Activated CD4-positive, alpha-beta T cell treated with anti-CD3 and anti-CD28 coated beads for 36 hours (primary cell): ENCODE data around the gene TMEM89. TPM values are rescaled to one million over a fixed set of nuclear protein-coding genes. Genes with fewer than 3 reads are reported as not detected.

Source experiments
- ATAC-seq: fragments of 200-7000 bp; cut with Tn5 transposase; one replicate; pipeline ENCODE4 v1.10.0; 2021; ENCODE audit warnings: mild to moderate bottlenecking, moderate library complexity
- CTCF ChIA-PET: fragments of 350-600 bp; sonication (Branson Sonifier 250); formaldehyde crosslinking; loops from one replicate; lab custom pipeline; 2021; ENCODE audit warnings: antibody characterized with exemption; lab: Charles Lee
- POLR2A ChIA-PET: fragments of 350-600 bp; sonication (Branson Sonifier 250); formaldehyde crosslinking; loops from one replicate; lab custom pipeline; 2021; ENCODE audit warnings: antibody characterized with exemption, inconsistent platforms; lab: Charles Lee
- DNase-seq: peaks from one replicate; pipeline ENCODE4 v3.0.0-alpha.2; 2020
- H3K27ac Mint-ChIP-seq: one replicate; pipeline ENCODE4 v1.8.0; 2021; ENCODE audit warnings: mixed read lengths
- H3K27me3 Mint-ChIP-seq: one replicate; pipeline ENCODE4 v1.8.0; 2021; ENCODE audit warnings: mixed read lengths
- H3K36me3 Mint-ChIP-seq: one replicate; pipeline ENCODE4 v1.8.0; 2021; ENCODE audit warnings: low read depth, mixed read lengths
- H3K4me1 Mint-ChIP-seq: one replicate; pipeline ENCODE4 v1.8.0; 2021; ENCODE audit warnings: mixed read lengths
- H3K4me3 Mint-ChIP-seq: one replicate; pipeline ENCODE4 v1.8.0; 2021; ENCODE audit warnings: mild to moderate bottlenecking, moderate library complexity, mixed read lengths
- H3K9me3 Mint-ChIP-seq: one replicate; pipeline ENCODE4 v1.8.0; 2021; ENCODE audit warnings: low read depth, mixed read lengths
- intact Hi-C, 2 experiments: fragments of 100-400 bp; cut with DNase I in 1 of 2; cut with micrococcal nuclease in 1 of 2; formaldehyde crosslinking; loops; one replicate each; pipeline versions ENCODE4 v1.14.2 to v1.15.1; 2022 to 2024; cut with DNase I, micrococcal nuclease
- total RNA-seq, 2 experiments: library from RNA; stranded (reverse); gene quantifications; one replicate each; pipeline ENCODE4 v1.2.3, GENCODE V29; 2021

The TMEM89 gene
- total RNA-seq, 2 experiments from 2014 or later: 0.30 TPM; not detected in 1

DNA sequence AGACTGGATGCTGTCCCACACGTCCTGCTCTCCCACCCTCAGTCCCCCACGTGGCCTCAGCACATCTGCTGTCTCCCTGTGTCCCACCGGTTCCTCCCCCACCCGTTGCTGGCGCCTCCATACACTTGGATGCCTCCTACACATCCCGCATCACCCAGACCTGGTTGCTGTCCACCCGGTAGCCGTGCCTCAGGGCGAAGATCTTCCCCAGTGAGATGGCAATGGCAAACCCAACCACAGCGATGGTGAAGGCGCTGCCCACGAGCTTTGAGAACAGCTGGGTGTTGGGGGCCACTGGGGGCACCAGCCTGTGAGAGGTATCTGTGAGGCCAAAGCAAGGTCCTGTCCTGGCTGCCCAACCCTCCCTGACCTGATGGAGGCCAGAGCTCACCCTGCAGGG, 9.3 kb upstream of the TMEM89 start:
- peaks cover 28% of the 10 kb centered on the region for H3K36me3 Mint-ChIP-seq
- H3K4me3 Mint-ChIP-seq: no peak overlapping the region
- no peaks in the 10 kb centered on the region for H3K27me3 Mint-ChIP-seq
- no peak for DNase-seq
- H3K4me1 Mint-ChIP-seq: peaks cover 10% of the 10 kb centered on the region
- no peak overlapping the region for H3K27ac Mint-ChIP-seq
- H3K9me3 Mint-ChIP-seq: no peaks in the 10 kb centered on the region
- intact Hi-C loops: no loop called here
- ChIA-PET CTCF (interaction anchor here (0.6 to 0.7 kb wide), 2 partner anchors 21 to 304 kb away, joined by 3 to 4 read pairs; no protein-coding TSS in a partner anchor), POLR2A (interaction anchor here (0.5 kb wide), 1 partner anchor 14 kb away, joined by 4 read pairs; no protein-coding TSS in a partner anchor)
- no peak for ATAC-seq

GRCh38 chr3:48630407-48630806, 8.8 kb upstream of the TMEM89 start:
- ChIA-PET CTCF (no interaction called here), POLR2A (no interaction called here)
- intact Hi-C loops: no loop called here
- Mint-ChIP-seq H3K9me3 (no peaks in the 10 kb centered on the region), H3K27ac (no peak overlapping the region), H3K36me3 (peaks cover 28% of the 10 kb centered on the region), H3K27me3 (no peaks in the 10 kb centered on the region), H3K4me1 (peaks cover 10% of the 10 kb centered on the region), H3K4me3 (no peak overlapping the region)
- ATAC-seq (no peak), DNase-seq (no peak)

DNA sequence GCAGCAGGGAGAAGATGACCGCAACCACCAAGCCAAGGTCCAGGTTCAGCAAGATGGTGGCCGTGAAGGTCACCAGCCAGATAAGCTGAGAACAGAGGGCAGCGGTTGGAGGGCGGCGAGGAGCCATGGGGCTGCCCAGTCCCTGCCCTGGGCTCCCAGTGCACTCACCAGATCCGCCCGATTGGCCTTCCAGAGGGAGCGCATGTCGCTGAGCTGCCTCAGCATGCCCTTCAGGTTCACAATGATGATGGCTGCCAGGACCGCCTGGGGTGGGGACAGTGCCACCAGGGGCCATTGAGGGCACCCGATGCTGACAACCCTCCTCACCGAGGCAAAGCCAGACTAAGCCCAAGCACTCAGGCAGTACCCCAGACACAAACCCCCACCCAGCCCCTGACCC, 8.3 kb upstream of the TMEM89 start:
- no peaks in the 10 kb centered on the region for H3K9me3 Mint-ChIP-seq
- CTCF ChIA-PET: no interaction called here
- peaks cover 10% of the 10 kb centered on the region for H3K4me1 Mint-ChIP-seq

GRCh38 chr3:48628277-48629017, 6.9 kb upstream of the TMEM89 start:
- no peaks in the 10 kb centered on the region for H3K9me3 Mint-ChIP-seq
- H3K36me3 Mint-ChIP-seq: peaks cover 27% of the 10 kb centered on the region
- ChIA-PET CTCF (no interaction called here), POLR2A (no interaction called here)
- intact Hi-C loops: no loop called here
- H3K4me3 Mint-ChIP-seq: no peak overlapping the region
- H3K4me1 Mint-ChIP-seq: peaks cover 7% of the 10 kb centered on the region
- ATAC-seq: no peak
- H3K27me3 Mint-ChIP-seq: no peaks in the 10 kb centered on the region
- no peak for DNase-seq
- H3K27ac Mint-ChIP-seq: no peak overlapping the region

More for the DNA sequence above, 8.3 kb upstream of the TMEM89 start:
- intact Hi-C loops: no loop called here
- Mint-ChIP-seq H3K27me3 (no peaks in the 10 kb centered on the region), H3K27ac (no peak overlapping the region), H3K36me3 (peaks cover 28% of the 10 kb centered on the region), H3K4me3 (no peak overlapping the region)
- POLR2A ChIA-PET: no interaction called here
- DNase-seq (no peak), ATAC-seq (no peak)

DNA sequence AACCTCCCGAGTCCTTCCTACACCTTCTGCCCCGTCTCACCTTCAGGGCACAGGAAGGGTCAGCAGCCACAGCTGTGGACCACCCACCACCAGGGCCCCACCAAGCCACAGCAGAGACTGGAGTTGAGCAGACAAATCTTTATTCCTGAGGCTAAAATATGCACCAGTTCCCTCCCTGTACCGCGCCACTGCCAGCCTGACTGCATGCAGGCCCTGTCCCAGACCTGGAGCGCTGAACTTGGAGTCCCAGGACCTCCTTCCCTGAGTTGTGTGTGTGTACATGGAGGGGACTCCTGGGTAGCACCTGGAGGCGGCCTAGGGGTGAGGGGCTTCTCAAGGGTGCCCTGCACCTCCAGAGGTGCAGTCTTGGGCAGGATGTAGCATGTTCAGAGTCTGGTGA, 4.0 kb upstream of the TMEM89 start:
- ATAC-seq (no peak), DNase-seq (no peak)
- H3K4me1 Mint-ChIP-seq: peaks cover 5% of the 10 kb centered on the region
- H3K36me3 Mint-ChIP-seq: peaks cover 19% of the 10 kb centered on the region
- no peaks in the 10 kb centered on the region for H3K27me3 Mint-ChIP-seq
- ChIA-PET POLR2A (interaction anchor here (0.6 kb wide), 1 partner anchor 96 kb away, joined by 5 read pairs; no protein-coding TSS in a partner anchor), CTCF (interaction anchor here (1.0 to 1.8 kb wide), 4 partner anchors 10 to 114 kb away, joined by 3 to 6 read pairs (median 4); partner anchors contain the start of genes NCKIPSD and SLC26A6)
- no peaks in the 10 kb centered on the region for H3K9me3 Mint-ChIP-seq
- H3K4me3 Mint-ChIP-seq: no peak overlapping the region
- H3K27ac Mint-ChIP-seq: no peak overlapping the region
- intact Hi-C loops: no loop called here

DNA sequence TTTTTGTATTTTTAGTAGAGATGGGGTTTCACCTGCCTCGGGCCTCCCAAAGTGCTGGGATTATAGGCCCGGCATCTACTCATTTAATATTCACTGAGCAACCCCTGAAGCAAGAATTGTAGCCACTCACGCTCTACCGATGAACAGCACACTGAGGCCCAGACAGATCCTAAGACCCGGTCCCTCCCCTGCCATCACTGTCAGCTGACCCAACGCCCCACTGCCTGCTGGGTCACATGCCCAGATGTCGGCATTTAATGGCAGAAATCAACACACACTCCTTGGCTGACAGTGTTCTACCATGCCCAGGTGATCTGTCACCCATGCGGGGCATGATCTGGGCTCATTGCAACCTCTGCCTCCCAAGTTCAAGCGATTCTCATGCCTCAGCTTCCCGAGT, 3.2 kb upstream of the TMEM89 start:
- intact Hi-C loops: no loop called here
- Mint-ChIP-seq H3K36me3 (peaks cover 19% of the 10 kb centered on the region), H3K9me3 (no peaks in the 10 kb centered on the region), H3K27me3 (no peaks in the 10 kb centered on the region), H3K4me3 (no peak overlapping the region), H3K27ac (no peak overlapping the region), H3K4me1 (peaks cover 5% of the 10 kb centered on the region)
- ATAC-seq (no peak), DNase-seq (no peak)
- CTCF ChIA-PET: interaction anchor here (1.0 to 1.8 kb wide), 4 partner anchors 11 to 115 kb away, joined by 3 to 6 read pairs (median 4); partner anchors contain the start of genes NCKIPSD and SLC26A6
- POLR2A ChIA-PET: no interaction called here

DNA sequence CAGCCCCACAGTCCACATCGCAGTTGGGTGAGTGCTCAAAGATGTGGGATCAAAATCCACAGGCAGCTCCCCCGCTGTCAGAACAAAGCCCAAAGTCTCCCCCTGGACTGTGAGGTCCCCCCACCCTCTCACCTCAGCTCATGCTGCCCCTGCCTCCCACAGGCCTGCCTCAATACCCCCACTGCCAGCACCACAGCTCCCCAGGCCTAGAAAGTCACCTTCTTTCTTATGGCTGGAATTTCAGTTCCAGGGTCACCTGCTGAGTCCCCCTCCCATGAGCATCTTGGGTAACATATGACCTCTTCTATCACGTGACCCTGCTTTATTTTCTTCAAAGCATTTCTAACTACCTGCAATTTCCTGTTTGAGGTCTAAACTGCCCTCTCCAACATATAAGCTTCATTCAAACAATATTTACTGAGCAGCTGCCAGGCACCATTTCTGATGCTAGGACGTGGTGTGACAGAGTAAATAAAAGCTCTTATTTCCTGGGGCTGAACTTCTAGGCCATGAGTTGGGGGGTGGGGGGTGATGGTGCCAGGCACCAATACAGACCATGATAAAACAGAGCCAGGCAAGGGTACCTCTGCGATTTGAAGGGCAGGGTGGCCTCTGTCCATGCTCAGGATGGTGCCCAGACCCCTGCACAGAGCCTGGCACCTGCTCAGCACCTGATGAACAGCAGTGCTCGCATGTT, 2.4 kb upstream of the TMEM89 start:
- DNase-seq (no peak), ATAC-seq (no peak)
- intact Hi-C loops: no loop called here
- no peaks in the 10 kb centered on the region for H3K27me3 Mint-ChIP-seq
- peaks cover 5% of the 10 kb centered on the region for H3K4me1 Mint-ChIP-seq
- CTCF ChIA-PET: interaction anchor here (0.6 to 1.5 kb wide), 3 partner anchors 11 to 14 kb away, joined by 3 to 5 read pairs (median 3); partner anchors contain the start of gene SLC26A6
- H3K9me3 Mint-ChIP-seq: peaks cover under 1% of the 10 kb centered on the region
- POLR2A ChIA-PET: no interaction called here
- H3K27ac Mint-ChIP-seq: peak overlapping the region; percentile 47
- peaks cover 21% of the 10 kb centered on the region for H3K36me3 Mint-ChIP-seq
- H3K4me3 Mint-ChIP-seq: no peak overlapping the region

GRCh38 chr3:48619541-48620524, 1.7 kb downstream of the TMEM89 start:
- POLR2A ChIA-PET: no interaction called here
- peaks cover 16% of the 10 kb centered on the region for H3K36me3 Mint-ChIP-seq
- ATAC-seq (no peak), DNase-seq (no peak)
- no peaks in the 10 kb centered on the region for H3K27me3 Mint-ChIP-seq
- peaks cover 18% of the 10 kb centered on the region for H3K9me3 Mint-ChIP-seq
- intact Hi-C loops: no loop called here
- H3K27ac Mint-ChIP-seq: no peak overlapping the region
- H3K4me1 Mint-ChIP-seq: peaks cover 13% of the 10 kb centered on the region
- H3K4me3 Mint-ChIP-seq: no peak overlapping the region
- CTCF ChIA-PET: interaction anchor here (0.6 to 1.9 kb wide), 3 partner anchors 15 to 18 kb away, joined by 3 to 4 read pairs (median 3); no protein-coding TSS in a partner anchor

GRCh38 chr3:48617559-48617958, 4.0 kb downstream of the TMEM89 start:
- no peak for ATAC-seq
- H3K27ac Mint-ChIP-seq: no peak overlapping the region
- CTCF ChIA-PET: interaction anchor here (0.9 kb wide), 1 partner anchor 17 kb away, joined by 3 read pairs; the partner anchor contains the start of gene SLC26A6

DNA sequence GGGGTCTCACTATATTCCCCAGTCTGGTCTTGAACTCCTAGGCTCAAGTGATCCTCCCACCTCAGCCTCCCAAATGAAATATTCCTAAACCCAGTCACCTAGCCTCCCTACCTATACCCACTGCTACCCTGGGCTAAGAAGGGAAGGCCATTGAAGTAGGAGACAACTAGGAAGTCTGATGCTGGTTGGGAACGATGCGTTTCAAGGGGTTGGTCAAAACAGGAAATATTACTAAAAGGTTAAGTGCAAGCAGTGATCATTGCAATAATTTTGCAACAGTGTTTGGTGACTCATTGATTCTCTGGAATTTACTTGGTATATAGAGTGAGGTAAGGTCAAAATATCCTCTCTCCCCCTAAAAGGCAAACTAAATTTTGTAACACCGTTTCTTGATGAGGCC, 7.5 kb downstream of the TMEM89 start:
- H3K27me3 Mint-ChIP-seq: no peaks in the 10 kb centered on the region

More at GRCh38 chr3:48617559-48617958, 4.0 kb downstream of the TMEM89 start:
- H3K36me3 Mint-ChIP-seq: peaks cover 20% of the 10 kb centered on the region
- no peak for DNase-seq
- H3K27me3 Mint-ChIP-seq: no peaks in the 10 kb centered on the region
- no peak overlapping the region for H3K4me3 Mint-ChIP-seq
- peaks cover 18% of the 10 kb centered on the region for H3K9me3 Mint-ChIP-seq
- POLR2A ChIA-PET: interaction anchor here (0.7 kb wide), 1 partner anchor 61 kb away, joined by 4 read pairs; the partner anchor contains the start of gene PFKFB4
- H3K4me1 Mint-ChIP-seq: peaks cover 20% of the 10 kb centered on the region
- intact Hi-C loops: no loop called here

More for the DNA sequence above, 7.5 kb downstream of the TMEM89 start:
- ChIA-PET POLR2A (no interaction called here), CTCF (interaction anchor here (0.6 to 3.1 kb wide), 3 partner anchors 11 to 52 kb away, joined by 3 to 20 read pairs (median 3); partner anchors contain the start of gene SLC26A6)
- peak; percentile 63 for ATAC-seq
- H3K4me3 Mint-ChIP-seq: peak overlapping the region; percentile 8
- peaks cover 21% of the 10 kb centered on the region for H3K36me3 Mint-ChIP-seq
- H3K4me1 Mint-ChIP-seq: peaks cover 24% of the 10 kb centered on the region
- intact Hi-C loops: loop anchor here in 1 of 2 experiments (1.0 to 5.0 kb wide), 3 partner anchors 21 to 346 kb away; partner anchors contain the start of genes ARIH2 and SLC26A6
- DNase-seq: peak; percentile 46
- peak overlapping the region; percentile 91 for H3K27ac Mint-ChIP-seq
- peaks cover 18% of the 10 kb centered on the region for H3K9me3 Mint-ChIP-seq
